ENCODE results near the gene KCNS1.

GRCh38 chr20:45105317-45105716 is 4.4 kb upstream of the KCNS1 start:
- no peak for TF ChIP-seq CTCF (conservative IDR thresholded peaks at IDR 0.05; ENCODE audit: low read length)
- TF ChIP-seq EZH2phosphoT487 (IDR thresholded peaks at IDR 0.05; ENCODE audit: borderline replicate concordance, low read depth, low read length): no peak
